DND-41 (cell line): ENCODE results near the gene GZMM.

Source experiments
- ATAC-seq: fragments of 200-7000 bp; cut with Tn5 transposase; 3 replicates; pipeline ENCODE4 v1.9.1; 2021; ENCODE audit warnings: low read depth; ENCODE audit not compliant: insufficient read depth
- DNase-seq: peaks from one replicate; pipeline ENCODE4 v3.0.0-alpha.2; 2020
- H2AFZ ChIP-seq: 2 replicates; pipeline ENCODE4 v1.6.0; 2012; ENCODE audit warnings: low read depth, low read length
- H3K27ac ChIP-seq: 2 replicates; pipeline ENCODE4 v1.5.1; 2012; ENCODE audit warnings: low read length, inconsistent platforms
- H3K27me3 ChIP-seq: fragments of 200-600 bp; sonication (generic); 2 replicates; pipeline ENCODE4 v1.6.0; 2012; ENCODE audit warnings: low read length, mild to moderate bottlenecking, inconsistent platforms; ENCODE audit not compliant: insufficient read depth, poor library complexity
- H3K36me3 ChIP-seq: 2 replicates; pipeline ENCODE4 v1.5.1; 2012; ENCODE audit warnings: low read length, inconsistent platforms; ENCODE audit not compliant: insufficient read depth
- H3K4me1 ChIP-seq: 2 replicates; pipeline ENCODE4 v1.5.1; 2012; ENCODE audit warnings: mild to moderate bottlenecking, low read length; ENCODE audit not compliant: insufficient read depth
- H3K4me2 ChIP-seq: 2 replicates; pipeline ENCODE4 v1.6.0; 2012; ENCODE audit warnings: mild to moderate bottlenecking, moderate library complexity, low read length, inconsistent platforms; ENCODE audit not compliant: insufficient read depth
- H3K4me3 ChIP-seq, 2 experiments: fragments of 200-600 bp in 1 of 2; shearing (Covaris generic) in 1 of 2; 2 replicates each; pipeline ENCODE4 v1.5.1; 2012 to 2016; ENCODE audit warnings: inconsistent platforms in 2 of 2, low read length in 2 of 2, mild to moderate bottlenecking in 2 of 2, low read depth in 1 of 2, moderate library complexity in 1 of 2
- H3K79me2 ChIP-seq: 2 replicates; pipeline ENCODE4 v1.6.0; 2012; ENCODE audit warnings: low read length, inconsistent platforms; ENCODE audit not compliant: insufficient read depth
- H3K9ac ChIP-seq: 2 replicates; pipeline ENCODE4 v1.6.0; 2012; ENCODE audit warnings: low read depth, mild to moderate bottlenecking, inconsistent platforms, low read length, moderate library complexity
- H3K9me3 ChIP-seq: 2 replicates; pipeline ENCODE4 v1.5.1; 2012; ENCODE audit warnings: low read length, moderate library complexity, mild to moderate bottlenecking, inconsistent platforms; ENCODE audit not compliant: insufficient read depth, severe bottlenecking
- H4K20me1 ChIP-seq: 2 replicates; pipeline ENCODE4 v1.6.0; 2012; ENCODE audit warnings: low read length; ENCODE audit not compliant: insufficient read depth
- CTCF ChIP-seq: IDR thresholded peaks from 2 replicates; pipeline ENCODE4 v1.5.1; 2012; ENCODE audit warnings: borderline replicate concordance, low read length, moderate library complexity, mild to moderate bottlenecking; ENCODE audit not compliant: poor library complexity, severe bottlenecking; ENCODE audit errors: extremely low read depth
- EZH2 ChIP-seq: IDR thresholded peaks from 3 replicates; pipeline ENCODE4 v1.6.1; 2012; ENCODE audit warnings: borderline replicate concordance, low read depth, mild to moderate bottlenecking, moderate library complexity, low read length, inconsistent platforms; ENCODE audit not compliant: severe bottlenecking

Gene GZMM

DNA sequence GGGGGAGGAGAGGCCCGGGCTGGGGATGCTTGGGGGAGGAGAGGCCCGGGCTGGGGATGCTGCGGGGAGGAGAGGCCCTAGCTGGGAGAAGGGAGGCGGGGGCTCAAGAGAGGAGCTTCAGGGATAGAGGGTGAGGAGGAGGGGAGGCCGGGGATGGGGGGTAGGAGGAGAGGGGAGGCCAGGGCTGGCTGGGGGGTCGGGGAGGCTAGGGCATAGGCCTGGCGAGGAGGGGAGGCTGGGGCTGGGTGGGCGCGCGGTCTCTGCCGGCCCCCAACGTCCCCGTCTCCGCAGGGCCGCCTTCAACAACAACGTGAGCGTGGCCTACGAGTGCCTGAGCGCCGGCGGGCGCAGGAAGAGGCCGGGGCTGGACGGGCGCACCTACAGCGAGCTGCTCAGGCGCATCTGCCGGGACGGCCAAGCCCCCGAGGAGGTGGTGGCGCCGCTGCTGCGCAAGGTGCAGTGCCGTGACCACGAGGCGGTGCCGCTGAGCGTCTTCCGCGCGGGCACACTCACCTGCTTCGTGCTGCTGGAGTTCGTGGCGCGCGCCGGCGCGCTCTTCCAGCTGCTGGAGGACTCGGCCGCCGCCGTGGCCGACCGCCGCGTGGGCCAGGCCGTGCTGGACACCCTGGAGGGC lies 25.1 kb upstream of the GZMM start:
- H2AFZ ChIP-seq = no peak overlapping the region
- H3K79me2 ChIP-seq = no peaks in the 10 kb centered on the region
- peaks cover 8% of the 10 kb centered on the region for H3K36me3 ChIP-seq
- H3K9ac ChIP-seq = no peak overlapping the region
- no peaks in the 10 kb centered on the region for H3K27me3 ChIP-seq
- no peaks in the 10 kb centered on the region for H3K9me3 ChIP-seq
- H3K27ac ChIP-seq = no peak overlapping the region
- peaks cover 13% of the 10 kb centered on the region for H4K20me1 ChIP-seq
- H3K4me1 ChIP-seq = no peaks in the 10 kb centered on the region
- TF ChIP-seq CTCF (no peak), EZH2 (no peak)
- no peak overlapping the region for H3K4me3 ChIP-seq
- DNase-seq (no peak), ATAC-seq (no peak)
- H3K4me2 ChIP-seq = no peak overlapping the region

DNA sequence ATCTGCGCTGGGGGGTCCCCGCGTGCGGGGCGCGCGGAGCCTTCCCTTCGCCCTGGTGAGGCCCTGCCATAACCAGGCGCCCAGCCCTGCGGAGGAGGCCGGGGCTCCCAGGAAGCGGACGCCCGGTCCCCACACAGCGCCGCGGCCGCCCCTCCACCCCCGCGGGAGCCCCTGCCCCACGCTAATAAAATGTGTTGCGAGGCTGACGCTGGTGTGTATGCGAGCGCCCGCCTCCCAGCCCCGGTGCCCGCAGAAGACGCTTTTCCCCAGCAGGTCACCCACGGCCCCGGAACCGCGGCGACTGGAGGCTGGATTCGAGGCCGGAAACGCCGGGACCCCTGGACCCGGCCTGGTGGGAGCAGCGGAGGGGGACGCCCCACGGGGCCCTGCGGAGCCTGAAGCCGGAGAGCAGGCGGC lies 24.4 kb upstream of the GZMM start:
- Histone ChIP-seq H2AFZ (no peak overlapping the region), H3K79me2 (no peaks in the 10 kb centered on the region), H3K27ac (no peak overlapping the region), H3K27me3 (no peaks in the 10 kb centered on the region), H3K9ac (no peak overlapping the region), H3K9me3 (no peaks in the 10 kb centered on the region), H3K4me1 (no peaks in the 10 kb centered on the region), H3K4me2 (no peak overlapping the region), H4K20me1 (peaks cover 5% of the 10 kb centered on the region), H3K36me3 (peaks cover under 1% of the 10 kb centered on the region; the same call in 1 of the 2 replicates), H3K4me3 (no peak overlapping the region)
- ATAC-seq = no peak
- no peak for TF ChIP-seq EZH2
- TF ChIP-seq CTCF = no peak
- DNase-seq = no peak

DNA sequence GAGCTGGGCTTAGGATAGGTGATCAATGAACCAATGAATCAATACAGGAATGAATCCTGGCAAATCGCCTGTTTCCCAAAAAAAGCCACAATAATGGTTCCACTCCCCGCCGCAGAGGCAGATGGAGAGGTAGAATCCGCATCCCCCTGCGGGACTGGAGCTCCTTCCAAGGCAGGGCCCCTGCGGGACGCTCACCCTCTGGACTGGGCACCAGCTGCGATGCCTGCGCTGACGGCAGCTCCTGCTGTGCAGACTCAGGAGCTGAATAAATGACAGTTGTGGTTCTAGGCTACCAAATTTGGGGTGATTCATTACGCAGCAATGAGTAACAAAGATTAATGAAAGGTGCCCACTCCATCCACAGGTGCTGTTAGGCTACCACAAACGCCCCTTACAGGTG lies 21.1 kb upstream of the GZMM start:
- no peaks in the 10 kb centered on the region for H3K79me2 ChIP-seq
- TF ChIP-seq CTCF (no peak), EZH2 (no peak)
- ATAC-seq (no peak), DNase-seq (no peak)
- no peak overlapping the region for H2AFZ ChIP-seq
- no peak overlapping the region for H3K9ac ChIP-seq
- H3K36me3 ChIP-seq = no peaks in the 10 kb centered on the region; the same call in 1 of the 2 replicates
- no peaks in the 10 kb centered on the region for H4K20me1 ChIP-seq
- H3K4me1 ChIP-seq = no peaks in the 10 kb centered on the region
- no peak overlapping the region for H3K4me3 ChIP-seq
- no peaks in the 10 kb centered on the region for H3K9me3 ChIP-seq
- no peak overlapping the region for H3K4me2 ChIP-seq
- no peak overlapping the region for H3K27ac ChIP-seq
- H3K27me3 ChIP-seq = no peaks in the 10 kb centered on the region
